Measurements from ENCODE around the gene UBE2V1.
A peak's percentile ranks its signal among the peaks of the same experiment; 100 is the strongest.
"Not testable (repeated sequence)": the region's sequence is repeated elsewhere in the genome, so short reads cannot be mapped to it uniquely, and the experiment has no call there.

UBE2V1 gene

DNA sequence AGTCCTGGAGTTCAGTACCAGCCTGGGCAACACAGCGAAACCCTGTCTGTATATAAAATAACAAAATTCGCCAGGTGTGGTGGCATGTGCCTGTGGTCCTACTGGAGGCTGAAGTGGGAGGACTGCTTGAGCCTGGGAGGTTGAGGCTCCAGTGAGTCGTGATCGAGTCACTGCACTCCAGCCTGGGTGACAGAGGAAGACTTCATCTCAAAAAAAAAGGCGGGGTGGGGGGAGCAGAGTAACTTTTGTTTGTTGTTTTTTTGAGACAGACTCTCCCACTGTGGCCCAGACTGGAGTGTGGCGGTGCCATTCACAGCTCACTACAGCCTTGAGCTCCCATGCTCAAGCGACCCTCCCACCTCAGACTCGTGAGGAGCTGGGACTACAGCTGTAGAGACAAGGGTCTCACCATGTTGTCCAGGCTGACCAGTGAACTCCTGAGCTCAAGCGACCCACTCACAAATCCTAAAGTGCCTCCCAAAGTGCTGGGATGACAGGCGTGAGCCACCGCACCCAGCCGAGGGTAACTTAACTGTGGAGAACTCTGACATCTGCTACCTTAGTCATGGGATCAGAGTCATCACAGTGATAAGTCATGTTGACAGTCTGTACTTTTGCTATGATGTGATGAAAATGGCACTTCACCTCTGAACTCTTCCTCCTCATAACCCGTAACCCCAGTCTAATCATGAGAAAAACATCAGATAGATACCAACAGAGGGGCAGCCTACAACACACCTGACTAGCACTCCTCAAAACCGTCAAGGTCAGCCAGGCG, 24.1 kb upstream of the UBE2V1 start:
- peak in 1 of 2 donors; percentile 20 for DNase-seq

- DNase-seq, result not testable (repeated sequence)
These were observed 22.2 kb upstream of the UBE2V1 start for GRCh38 chr20:50135157-50135556.

DNA sequence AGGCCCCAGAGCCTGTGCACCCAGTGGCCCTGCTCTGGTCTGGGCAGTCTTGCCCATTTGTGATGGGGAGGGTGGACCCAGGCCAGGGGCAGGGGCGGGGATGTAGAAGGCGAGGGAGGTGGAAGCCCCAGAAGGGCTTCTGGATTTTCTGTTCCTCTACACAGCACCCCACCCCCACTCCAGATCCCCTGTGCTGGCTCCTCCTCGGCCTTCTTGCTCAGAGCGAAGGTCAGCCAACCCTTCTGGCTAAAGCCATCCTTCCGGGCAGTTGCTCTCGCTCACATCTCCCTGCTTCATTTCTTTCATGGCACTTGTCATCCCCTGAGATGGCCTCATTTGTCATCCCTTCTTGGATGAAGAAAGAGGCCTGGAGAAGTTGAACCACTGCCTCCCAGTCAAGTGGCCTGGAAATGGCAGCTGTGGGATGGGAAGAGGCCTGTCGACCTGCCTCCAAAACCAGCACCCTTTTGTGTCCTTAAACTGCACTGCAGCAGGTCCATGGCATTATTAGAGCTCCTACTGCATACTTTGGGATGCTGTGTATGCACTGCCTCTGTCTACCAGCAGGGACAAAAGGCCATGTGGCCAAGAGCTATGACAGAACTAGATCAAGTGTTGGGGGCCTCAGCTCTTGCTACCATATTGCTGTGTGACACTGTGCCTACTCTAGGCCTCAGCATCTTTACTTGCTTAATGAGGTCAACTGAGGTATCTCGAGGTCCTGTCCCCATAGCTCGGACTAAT, 20.7 kb upstream of the UBE2V1 start:
- no peak for DNase-seq

- DNase-seq, result no peak
These were observed 20.1 kb upstream of the UBE2V1 start for GRCh38 chr20:50133041-50133440.

GRCh38 chr20:50130995-50131394, 18.0 kb upstream of the UBE2V1 start:
- DNase-seq, result no peak

- no peak for DNase-seq
These were observed 17.4 kb upstream of the UBE2V1 start for GRCh38 chr20:50130356-50130723.

GRCh38 chr20:50129662-50130355, 16.9 kb upstream of the UBE2V1 start:
- DNase-seq, result no peak

DNA sequence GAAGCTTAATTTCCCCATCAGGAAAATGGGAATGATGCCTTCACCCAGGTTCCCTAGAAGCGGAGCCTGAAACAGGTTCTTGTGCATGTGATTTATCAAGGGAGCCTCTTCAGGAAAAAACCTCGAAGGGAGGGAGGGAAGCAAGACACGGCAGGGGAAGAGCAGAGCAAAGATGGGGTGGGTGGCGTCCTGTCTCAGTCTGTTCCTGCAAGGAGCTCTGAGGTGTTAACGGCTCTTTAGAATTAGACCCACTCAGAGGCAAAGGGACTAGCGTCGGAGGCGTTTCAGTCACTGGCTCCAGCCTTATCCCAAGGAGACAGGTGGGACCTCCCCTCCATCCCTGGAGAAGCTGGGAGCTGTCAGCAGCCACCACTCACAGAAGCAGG, 15.6 kb upstream of the UBE2V1 start:
- DNase-seq, result no peak

DNA sequence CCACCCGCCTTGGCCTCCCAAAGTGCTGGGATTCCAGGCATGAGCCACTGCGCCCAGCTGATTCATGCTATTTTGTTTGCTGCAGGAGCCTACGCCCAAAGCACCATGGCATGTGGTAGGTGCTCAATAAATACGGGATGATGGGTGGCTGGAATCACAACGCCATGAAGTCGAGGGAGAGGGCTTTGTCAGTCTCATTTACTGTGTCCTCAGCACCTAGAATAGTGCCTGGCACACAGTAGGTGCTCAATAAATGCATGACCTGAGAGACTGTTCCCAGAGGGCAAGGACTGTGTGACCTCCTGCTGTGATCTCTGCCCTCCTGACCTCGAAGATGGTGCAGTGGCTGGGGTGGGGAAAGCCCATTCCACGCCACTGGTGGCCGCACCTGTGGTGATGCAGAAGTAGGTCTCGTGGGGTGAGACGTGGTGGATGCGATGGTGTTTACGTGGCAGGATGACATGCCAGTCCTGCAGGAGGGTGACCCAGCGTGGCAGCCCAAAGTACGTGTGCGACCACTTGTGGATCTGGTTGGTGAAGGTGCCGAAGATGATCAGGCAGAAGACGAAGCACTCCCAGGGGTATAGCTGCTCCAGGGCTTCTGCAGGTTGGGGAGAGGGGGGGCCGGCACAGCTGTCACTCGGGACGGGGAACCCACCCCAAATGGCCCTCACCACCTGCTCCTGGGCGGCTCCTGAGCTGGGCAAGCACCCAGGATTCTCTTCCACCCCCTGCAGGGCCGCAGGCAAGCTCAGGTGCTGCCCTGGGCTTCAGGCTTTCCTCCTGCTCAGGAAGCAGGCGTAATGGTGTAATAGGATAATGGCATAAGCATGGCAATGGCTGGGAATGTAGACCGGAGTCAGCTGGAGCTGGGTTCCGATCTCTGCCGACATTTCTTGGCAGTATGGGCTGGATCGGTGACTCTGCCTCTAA, 14.9 kb upstream of the UBE2V1 start:
- no peak for DNase-seq

- DNase-seq, result no peak
These were observed 13.7 kb upstream of the UBE2V1 start for GRCh38 chr20:50126662-50127061.

GRCh38 chr20:50125279-50125678, 12.3 kb upstream of the UBE2V1 start:
- DNase-seq, result no peak

DNA sequence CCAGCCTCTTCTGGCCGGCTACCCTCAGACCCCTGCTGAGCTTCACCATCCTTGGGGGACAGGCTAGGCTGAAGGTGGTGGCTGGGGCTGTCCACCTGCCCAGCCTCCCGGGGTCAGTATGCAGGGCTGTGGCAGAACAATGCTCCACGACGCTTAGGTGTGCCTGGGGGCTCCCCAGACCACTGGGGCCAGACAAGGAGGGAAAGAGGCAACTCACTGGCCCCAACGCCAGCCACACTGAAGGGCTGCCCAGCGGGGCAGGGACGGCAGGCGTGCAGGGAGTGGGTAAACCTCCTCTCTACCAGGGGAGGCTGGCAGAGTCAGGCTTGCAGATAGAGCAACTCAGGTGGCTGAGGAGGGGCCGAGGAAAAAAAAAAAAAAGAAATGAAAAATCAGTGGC, 11.5 kb upstream of the UBE2V1 start:
- no peak for DNase-seq

DNA sequence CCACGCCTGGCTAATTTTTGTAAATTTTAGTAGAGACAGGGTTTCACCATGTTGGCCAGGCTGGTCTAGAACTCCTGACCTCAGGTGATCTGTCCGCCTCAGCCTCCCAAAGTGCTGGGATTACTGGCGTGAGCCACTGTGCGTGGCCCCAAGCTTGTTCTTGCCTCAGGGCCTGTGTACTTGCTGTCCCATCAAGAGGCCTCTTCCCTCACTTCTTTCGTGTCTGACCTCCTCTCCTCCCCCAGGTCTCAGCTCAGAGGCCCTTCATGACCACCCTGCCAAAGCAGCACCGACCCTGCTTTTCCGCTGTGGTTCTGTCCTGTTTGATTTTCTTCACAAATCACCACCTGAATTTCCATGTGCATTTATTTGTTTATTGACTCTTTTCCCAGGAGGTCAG, 10.5 kb upstream of the UBE2V1 start:
- no peak for DNase-seq

DNA sequence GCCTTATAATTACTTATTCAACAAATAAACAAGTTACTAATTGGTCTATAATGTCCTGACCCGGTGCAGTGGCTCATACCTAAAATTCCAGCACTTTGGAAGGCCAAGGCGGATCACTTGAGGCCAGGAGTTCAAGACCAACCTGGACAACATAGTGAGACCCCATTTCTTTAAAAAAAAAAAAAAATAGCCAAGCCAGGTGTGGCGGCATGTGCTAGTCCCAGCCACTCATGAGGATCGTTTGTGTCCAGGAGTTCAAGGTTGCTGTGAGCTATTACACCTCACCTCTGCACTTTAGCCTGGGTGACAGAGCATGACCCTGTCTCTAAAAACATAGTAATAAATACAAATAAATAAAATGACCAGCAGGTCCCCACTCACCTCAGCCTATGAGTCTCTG, 9.8 kb upstream of the UBE2V1 start:
- DNase-seq, result no peak

- no peak for DNase-seq
These were observed 8.9 kb upstream of the UBE2V1 start for GRCh38 chr20:50121858-50122271.

- DNase-seq, result peak in 1 of 2 donors; percentile 52
These were observed 8.2 kb upstream of the UBE2V1 start for GRCh38 chr20:50120935-50121693.

- DNase-seq, result no peak
These were observed 5.3 kb upstream of the UBE2V1 start for GRCh38 chr20:50118203-50118602.

DNA sequence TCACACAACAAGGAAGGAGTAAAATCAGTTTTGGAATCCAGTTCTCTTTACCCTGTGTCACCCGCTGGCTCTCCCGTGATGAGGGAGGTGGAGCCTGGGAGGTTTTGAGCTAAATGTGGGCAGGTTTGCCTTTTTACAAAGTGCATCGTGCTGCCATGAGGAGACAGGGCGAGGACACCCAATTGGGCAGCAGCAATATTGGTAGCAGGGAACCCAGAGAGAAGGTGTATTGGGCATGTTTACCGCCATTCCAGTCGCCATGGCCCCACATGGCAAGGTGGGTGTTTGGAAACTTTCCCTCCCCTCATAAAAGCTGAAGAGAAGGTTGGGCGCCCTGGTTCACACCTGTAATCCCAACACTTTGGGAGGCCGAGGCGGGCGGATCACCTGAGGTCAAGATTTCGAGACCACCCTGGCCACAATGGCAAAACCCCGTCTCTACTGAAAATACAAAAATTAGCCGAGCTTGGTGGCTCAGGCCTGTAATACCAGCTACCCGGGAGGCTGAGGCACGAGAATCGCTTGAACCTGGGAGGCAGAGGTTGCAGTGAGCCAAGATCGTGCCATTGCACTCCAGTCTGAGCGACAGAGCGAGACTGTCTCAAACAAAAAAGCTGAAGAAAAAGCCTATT, 3.5 kb upstream of the UBE2V1 start:
- DNase-seq, result no peak

GRCh38 chr20:50115591-50116367, 2.8 kb upstream of the UBE2V1 start:
- DNase-seq, result peak; percentile 66 to 94

DNA sequence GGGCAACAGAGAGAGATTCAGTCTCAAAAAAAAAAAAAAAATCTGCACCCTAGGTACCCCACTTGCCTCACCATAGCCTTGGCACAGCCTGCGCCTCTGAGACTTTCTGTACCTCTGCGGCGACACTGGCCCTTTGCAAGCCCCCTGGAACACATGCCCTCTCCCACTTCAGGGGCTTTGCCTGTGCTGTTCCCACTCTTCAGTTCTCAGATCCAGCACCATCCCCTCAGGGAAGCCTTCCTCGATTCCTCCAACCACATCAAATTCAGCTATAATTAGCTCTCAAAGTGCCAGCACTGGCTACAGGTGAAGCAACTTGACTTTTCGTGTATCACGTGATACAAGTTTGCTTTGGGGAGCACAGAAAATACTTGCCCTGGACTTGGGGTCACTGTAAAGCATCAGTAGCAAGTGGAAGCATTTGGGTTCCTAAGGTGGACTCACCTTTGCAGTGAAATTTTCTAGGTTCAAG, 2.1 kb upstream of the UBE2V1 start:
- DNase-seq, result no peak
